ENCODE measurements around the gene PI4KA. TPM values are rescaled to one million over a fixed set of nuclear protein-coding genes. Genes with fewer than 3 reads are reported as not detected.
A peak's percentile ranks its signal among the peaks of the same experiment; 100 is the strongest.

Gene PI4KA
- total RNA-seq, 1 experiment from 2014 or later, result 71.6 TPM

DNA sequence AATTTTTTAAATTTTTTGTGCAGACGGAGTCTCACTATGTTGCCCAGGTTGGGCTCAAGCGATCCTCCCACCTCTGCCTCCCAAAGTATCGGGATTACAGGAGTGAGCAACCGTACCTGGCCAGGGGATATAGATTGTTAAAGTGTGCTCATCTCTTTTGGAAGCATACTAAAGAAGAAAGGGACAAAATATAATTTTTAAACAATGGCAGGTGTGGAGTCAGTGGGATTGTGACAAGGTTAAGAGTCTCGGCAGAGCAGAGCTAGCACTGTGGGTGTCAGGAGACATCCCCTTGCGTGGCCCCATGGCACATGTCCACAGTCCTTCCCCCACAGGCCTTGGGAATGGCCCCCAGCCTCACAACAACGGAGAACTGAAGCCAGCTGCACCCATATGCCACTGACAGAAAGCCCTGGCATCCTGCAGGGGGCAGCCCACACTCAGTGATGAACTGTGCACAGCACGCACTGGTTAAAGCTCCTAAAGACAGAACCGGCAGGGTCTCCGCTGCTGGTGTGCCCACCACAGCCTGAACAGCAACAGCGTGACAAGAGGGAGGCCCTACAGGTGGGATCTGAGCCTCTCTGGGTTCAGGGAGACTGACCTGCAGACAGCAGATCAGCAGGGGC is 54.8 kb downstream of the PI4KA start:
- no peaks in the 10 kb centered on the region for H3K27me3 ChIP-seq (replicated peaks; ENCODE audit: insufficient read depth, low read depth, low read length, poor library complexity)
- ChIA-PET CTCF (interaction anchor here (0.5 to 1.7 kb wide), 8 partner anchors 11 to 843 kb away, joined by 3 to 6 read pairs (median 3); partner anchors contain the start of genes PI4KA, SNAP29 and THAP7), POLR2A (ENCODE audit: low non-redundant PET) (no interaction called here)
- no peaks in the 10 kb centered on the region for H3K4me1 ChIP-seq (ENCODE audit: insufficient read depth, low read length, poor library complexity, severe bottlenecking)
- TF ChIP-seq EZH2 (IDR thresholded peaks at IDR 0.05; ENCODE audit: borderline replicate concordance, low read depth, low read length, poor library complexity, severe bottlenecking), result no peak
- peak; percentile 65 for TF ChIP-seq CTCF (conservative IDR thresholded peaks at IDR 0.05; ENCODE audit: low read depth, low read length)
- BruUV-seq (replicated peaks), result no TSS peak
- H3K27ac ChIP-seq (ENCODE audit: low read depth, low read length, poor library complexity, severe bottlenecking), result no peak overlapping the region
- no peaks in the 10 kb centered on the region for H3K9me3 ChIP-seq (ENCODE audit: low read depth, low read length, poor library complexity, severe bottlenecking)
- DNase-seq (ENCODE audit: low spot score), result peak; percentile 50
- H3K4me3 ChIP-seq (ENCODE audit: low read depth, low read length, poor library complexity, severe bottlenecking), result no peak overlapping the region
- H3K36me3 ChIP-seq (ENCODE audit: insufficient read depth, low read length, poor library complexity, severe bottlenecking), result peaks cover 24% of the 10 kb centered on the region
- intact Hi-C loops (cut with micrococcal nuclease; ENCODE audit: unreplicated experiment), result loop anchor here (10.0 kb wide), 1 partner anchor 141 kb away; no protein-coding TSS in a partner anchor

DNA sequence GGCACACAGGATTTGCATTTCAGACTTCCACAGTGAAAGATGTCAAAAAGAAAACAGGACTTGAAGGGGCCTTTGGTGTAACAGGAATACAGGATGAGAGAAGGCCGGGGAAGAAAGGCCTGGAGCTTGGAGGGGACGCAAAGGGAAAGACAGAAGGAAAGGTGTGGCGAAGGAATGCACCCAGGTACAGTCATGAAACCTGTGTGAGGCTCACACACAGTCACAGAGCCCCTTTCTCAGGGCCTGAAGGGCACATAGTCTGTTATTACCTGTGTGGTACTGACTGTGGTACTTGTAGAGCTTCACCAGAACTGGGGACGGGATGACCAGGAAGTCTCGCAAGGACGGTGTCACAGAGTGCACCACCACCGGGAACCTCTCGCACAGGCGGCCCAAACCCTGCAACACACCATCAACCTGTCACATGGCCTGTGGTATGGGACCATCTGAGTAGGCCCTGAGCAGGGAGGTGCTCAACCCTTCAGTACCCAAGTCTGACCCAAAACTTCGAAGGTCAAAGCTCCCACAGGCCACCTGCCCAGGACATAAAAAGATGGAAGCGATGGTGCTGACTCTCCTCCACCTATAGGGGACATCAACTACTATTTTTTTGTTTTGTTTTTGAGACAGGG is 55.6 kb downstream of the PI4KA start:
- no TSS peak for BruUV-seq (replicated peaks)
- CTCF ChIA-PET, result no interaction called here
- POLR2A ChIA-PET (ENCODE audit: low non-redundant PET), result no interaction called here
- no peaks in the 10 kb centered on the region for H3K9me3 ChIP-seq (ENCODE audit: low read depth, low read length, poor library complexity, severe bottlenecking)
- H3K27ac ChIP-seq (ENCODE audit: low read depth, low read length, poor library complexity, severe bottlenecking), result no peak overlapping the region
- intact Hi-C loops (cut with micrococcal nuclease; ENCODE audit: unreplicated experiment), result loop anchor here (10.0 kb wide), 1 partner anchor 142 kb away; no protein-coding TSS in a partner anchor
- no peaks in the 10 kb centered on the region for H3K4me1 ChIP-seq (ENCODE audit: insufficient read depth, low read length, poor library complexity, severe bottlenecking)
- no peaks in the 10 kb centered on the region for H3K27me3 ChIP-seq (replicated peaks; ENCODE audit: insufficient read depth, low read depth, low read length, poor library complexity)
- no peak overlapping the region for H3K4me3 ChIP-seq (ENCODE audit: low read depth, low read length, poor library complexity, severe bottlenecking)
- DNase-seq (ENCODE audit: low spot score), result no peak
- peaks cover 31% of the 10 kb centered on the region for H3K36me3 ChIP-seq (ENCODE audit: insufficient read depth, low read length, poor library complexity, severe bottlenecking)
- no peak for TF ChIP-seq CTCF (conservative IDR thresholded peaks at IDR 0.05; ENCODE audit: low read depth, low read length)
- TF ChIP-seq EZH2 (IDR thresholded peaks at IDR 0.05; ENCODE audit: borderline replicate concordance, low read depth, low read length, poor library complexity, severe bottlenecking), result no peak

DNA sequence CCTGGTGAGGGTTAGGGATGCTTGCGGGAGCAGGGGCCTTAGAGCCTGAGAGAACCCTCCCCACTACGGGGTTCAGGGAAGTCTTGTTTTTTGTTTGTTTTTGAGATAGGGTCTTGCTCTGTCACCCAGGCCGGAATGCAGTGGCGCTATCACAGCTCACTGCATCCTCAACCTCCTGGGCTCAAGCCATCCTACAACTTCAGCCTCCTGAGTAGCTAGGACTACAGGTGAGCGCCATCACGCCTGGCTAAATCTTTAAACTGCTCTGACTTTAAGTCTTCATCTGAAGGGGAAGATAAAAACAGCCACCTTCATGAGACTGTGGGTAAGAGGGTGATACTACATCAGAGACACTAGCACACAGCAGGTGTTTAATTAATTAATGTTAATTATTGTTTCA is 56.2 kb downstream of the PI4KA start:
- no TSS peak for BruUV-seq (replicated peaks)
- Histone ChIP-seq H3K9me3 (ENCODE audit: low read depth, low read length, poor library complexity, severe bottlenecking) (no peaks in the 10 kb centered on the region), H3K36me3 (ENCODE audit: insufficient read depth, low read length, poor library complexity, severe bottlenecking) (peaks cover 31% of the 10 kb centered on the region), H3K27me3 (replicated peaks; ENCODE audit: insufficient read depth, low read depth, low read length, poor library complexity) (no peaks in the 10 kb centered on the region), H3K4me1 (ENCODE audit: insufficient read depth, low read length, poor library complexity, severe bottlenecking) (no peaks in the 10 kb centered on the region), H3K4me3 (ENCODE audit: low read depth, low read length, poor library complexity, severe bottlenecking) (no peak overlapping the region), H3K27ac (ENCODE audit: low read depth, low read length, poor library complexity, severe bottlenecking) (no peak overlapping the region)
- POLR2A ChIA-PET (ENCODE audit: low non-redundant PET), result no interaction called here
- CTCF ChIA-PET, result no interaction called here
- intact Hi-C loops (cut with micrococcal nuclease; ENCODE audit: unreplicated experiment), result loop anchor here (10.0 kb wide), 1 partner anchor 142 kb away; no protein-coding TSS in a partner anchor
- no peak for DNase-seq (ENCODE audit: low spot score)
- TF ChIP-seq EZH2 (IDR thresholded peaks at IDR 0.05; ENCODE audit: borderline replicate concordance, low read depth, low read length, poor library complexity, severe bottlenecking) (no peak), CTCF (conservative IDR thresholded peaks at IDR 0.05; ENCODE audit: low read depth, low read length) (no peak)
